Measurements from ENCODE around the gene NOVA1. TPM values are rescaled to one million over a fixed set of nuclear protein-coding genes. Genes with fewer than 3 reads are reported as not detected.

The NOVA1 gene
- polyA plus RNA-seq, 3 donors = 0.01 TPM; not detected in 2

DNA sequence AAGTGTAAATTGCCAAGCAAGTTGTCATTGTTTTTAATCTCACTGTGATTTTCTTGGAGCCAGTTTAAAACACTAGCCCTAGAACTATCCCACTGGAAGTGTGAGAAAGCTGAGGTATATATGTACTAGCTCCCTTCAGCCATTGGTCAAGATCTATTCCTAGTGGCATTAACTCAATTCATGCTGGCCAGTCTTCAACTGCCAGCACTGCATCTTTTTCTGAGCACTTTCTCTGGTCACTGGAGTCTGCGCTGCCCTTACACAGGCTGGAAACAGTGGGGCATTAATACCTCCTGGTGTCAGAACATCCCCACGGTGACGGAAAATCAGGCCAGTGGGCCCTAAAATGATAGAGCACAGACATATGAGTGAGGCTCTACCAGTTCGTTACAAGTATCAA, 4.0 kb upstream of the NOVA1 start:
- Histone ChIP-seq H3K4me1 (ENCODE audit: control insufficient read depth in 1 of 2, insufficient read depth in 2 of 2, low read length in 2 of 2) (no peaks in the 10 kb centered on the region), H3K4me3 (replicated peaks in 1 of 3; ENCODE audit: low read depth in 2 of 3, low read length in 3 of 3) (no peak overlapping the region), H3K36me3 (replicated peaks in 1 of 2; ENCODE audit: control insufficient read depth in 1 of 2, insufficient read depth in 2 of 2, low read length in 2 of 2) (no peaks in the 10 kb centered on the region), H3K9ac (ENCODE audit: insufficient read depth, low read length, poor library complexity, severe bottlenecking) (no peak overlapping the region), H3K27ac (ENCODE audit: low read depth in 1 of 2, low read length in 2 of 2) (no peak overlapping the region), H3K9me3 (replicated peaks in 1 of 2; ENCODE audit: control insufficient read depth in 1 of 2, insufficient read depth in 1 of 2, low read length in 2 of 2) (peaks cover 0 to 11% of the 10 kb centered on the region in 2 donors), H4K20me1 (ENCODE audit: insufficient read depth, low read length) (no peaks in the 10 kb centered on the region), H3K4me2 (replicated peaks; ENCODE audit: extremely low read depth, low read length, poor library complexity, severe bottlenecking) (no peak overlapping the region), H2AFZ (ENCODE audit: insufficient read depth, low read depth, low read length, poor library complexity, severe bottlenecking) (no peak overlapping the region), H3K79me2 (ENCODE audit: insufficient read depth, low read length) (no peaks in the 10 kb centered on the region), H3K27me3 (ENCODE audit: control insufficient read depth in 2 of 2, insufficient read depth in 2 of 2, low read length in 2 of 2) (peaks cover 32% of the 10 kb centered on the region in 2 donors)
- Mint-ChIP-seq H3K9me3 (peaks cover 0 to 9% (median 5%) of the 10 kb centered on the region in 7 donors), H3K27ac (no peak overlapping the region), H3K27me3 (ENCODE audit: low read depth in 3 of 3) (peaks cover 24 to 33% (median 27%) of the 10 kb centered on the region in 3 donors), H3K4me3 (no peak overlapping the region), H3K36me3 (no peaks in the 10 kb centered on the region), H3K4me1 (peaks cover 4% of the 10 kb centered on the region)
- WGBS (ENCODE audit: insufficient coverage) = 58% methylated on average over 3 of the region's 4 CpGs
- TF ChIP-seq, protein P1, sequence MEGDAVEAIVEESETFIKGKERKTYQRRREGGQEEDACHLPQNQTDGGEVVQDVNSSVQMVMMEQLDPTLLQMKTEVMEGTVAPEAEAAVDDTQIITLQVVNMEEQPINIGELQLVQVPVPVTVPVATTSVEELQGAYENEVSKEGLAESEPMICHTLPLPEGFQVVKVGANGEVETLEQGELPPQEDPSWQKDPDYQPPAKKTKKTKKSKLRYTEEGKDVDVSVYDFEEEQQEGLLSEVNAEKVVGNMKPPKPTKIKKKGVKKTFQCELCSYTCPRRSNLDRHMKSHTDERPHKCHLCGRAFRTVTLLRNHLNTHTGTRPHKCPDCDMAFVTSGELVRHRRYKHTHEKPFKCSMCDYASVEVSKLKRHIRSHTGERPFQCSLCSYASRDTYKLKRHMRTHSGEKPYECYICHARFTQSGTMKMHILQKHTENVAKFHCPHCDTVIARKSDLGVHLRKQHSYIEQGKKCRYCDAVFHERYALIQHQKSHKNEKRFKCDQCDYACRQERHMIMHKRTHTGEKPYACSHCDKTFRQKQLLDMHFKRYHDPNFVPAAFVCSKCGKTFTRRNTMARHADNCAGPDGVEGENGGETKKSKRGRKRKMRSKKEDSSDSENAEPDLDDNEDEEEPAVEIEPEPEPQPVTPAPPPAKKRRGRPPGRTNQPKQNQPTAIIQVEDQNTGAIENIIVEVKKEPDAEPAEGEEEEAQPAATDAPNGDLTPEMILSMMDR (IDR thresholded peaks at IDR 0.05) = no peak
- no peak for DNase-seq
- intact Hi-C loops (cut with micrococcal nuclease) = no loop called here

DNA sequence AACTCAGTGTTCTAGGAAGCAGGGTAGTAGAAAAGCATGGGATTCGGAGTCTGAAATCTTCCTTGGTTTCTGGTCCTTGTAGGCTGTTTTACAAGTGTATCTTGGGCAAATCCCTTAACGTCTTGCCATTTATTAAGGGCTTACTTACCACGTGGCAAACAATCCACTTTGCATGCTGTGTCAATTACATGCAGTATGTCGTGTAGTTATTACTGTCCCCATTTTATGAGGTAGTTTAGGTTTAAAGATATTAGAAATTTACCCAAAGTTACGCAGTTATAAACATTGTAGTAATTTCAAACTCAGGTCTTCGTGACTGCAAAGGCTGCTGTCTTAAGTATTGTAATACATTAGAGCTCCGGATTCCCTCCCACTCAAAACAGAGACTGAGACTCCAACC, 1.5 kb upstream of the NOVA1 start:
- peaks cover 0 to 21% of the 10 kb centered on the region in 2 donors for H3K9me3 ChIP-seq (replicated peaks in 1 of 2; ENCODE audit: control insufficient read depth in 1 of 2, insufficient read depth in 1 of 2, low read length in 2 of 2)
- Mint-ChIP-seq H3K36me3 (no peaks in the 10 kb centered on the region), H3K27me3 (ENCODE audit: low read depth in 3 of 3) (peaks cover 41 to 51% (median 48%) of the 10 kb centered on the region in 3 donors), H3K4me1 (peaks cover 4% of the 10 kb centered on the region), H3K27ac (no peak overlapping the region), H3K4me3 (peak overlapping the region in 1 of 2 donors; percentile 85), H3K9me3 (peaks cover 0 to 15% (median 9%) of the 10 kb centered on the region in 7 donors)
- H3K9ac ChIP-seq (ENCODE audit: insufficient read depth, low read length, poor library complexity, severe bottlenecking) = no peak overlapping the region
- H3K36me3 ChIP-seq (replicated peaks in 1 of 2; ENCODE audit: control insufficient read depth in 1 of 2, insufficient read depth in 2 of 2, low read length in 2 of 2) = no peaks in the 10 kb centered on the region
- WGBS (ENCODE audit: insufficient coverage) = 40% methylated on average over 1 of the region's 7 CpGs
- intact Hi-C loops (cut with micrococcal nuclease) = no loop called here
- H3K4me2 ChIP-seq (replicated peaks; ENCODE audit: extremely low read depth, low read length, poor library complexity, severe bottlenecking) = no peak overlapping the region
- no peaks in the 10 kb centered on the region for H3K79me2 ChIP-seq (ENCODE audit: insufficient read depth, low read length)
- H2AFZ ChIP-seq (ENCODE audit: insufficient read depth, low read depth, low read length, poor library complexity, severe bottlenecking) = no peak overlapping the region
- TF ChIP-seq, protein P1 (IDR thresholded peaks at IDR 0.05) = no peak
- peaks cover 48 to 50% of the 10 kb centered on the region in 2 donors for H3K27me3 ChIP-seq (ENCODE audit: control insufficient read depth in 2 of 2, insufficient read depth in 2 of 2, low read length in 2 of 2)
- no peaks in the 10 kb centered on the region for H4K20me1 ChIP-seq (ENCODE audit: insufficient read depth, low read length)
- no peaks in the 10 kb centered on the region for H3K4me1 ChIP-seq (ENCODE audit: control insufficient read depth in 1 of 2, insufficient read depth in 2 of 2, low read length in 2 of 2)
- H3K4me3 ChIP-seq (replicated peaks in 1 of 3; ENCODE audit: low read depth in 2 of 3, low read length in 3 of 3) = no peak overlapping the region
- DNase-seq = no peak
- no peak overlapping the region for H3K27ac ChIP-seq (ENCODE audit: low read depth in 1 of 2, low read length in 2 of 2)

All from CD14-positive monocyte (primary cell).